SJCRH30 (cell line): Measurements from ENCODE around the gene CACNG4. TPM values are rescaled to one million over a fixed set of nuclear protein-coding genes. Genes with fewer than 3 reads are reported as not detected.

Experiments used
- DNase-seq, 2 experiments: peaks; one replicate each; pipeline ENCODE4 v3.0.0-alpha.2; 2015 to 2020
- H3K27ac ChIP-seq: fragments of 250-450 bp; sonication (Bioruptor Pico); 2 replicates; pipeline ENCODE4 v1.5.1; 2020; ENCODE audit warnings: mild to moderate bottlenecking, moderate library complexity
- H3K27me3 ChIP-seq: fragments of 250-450 bp; sonication (Bioruptor Pico); 2 replicates; pipeline ENCODE4 v1.5.1; 2020; ENCODE audit warnings: mild to moderate bottlenecking, moderate library complexity
- H3K36me3 ChIP-seq: fragments of 250-450 bp; sonication (Bioruptor Pico); 2 replicates; pipeline ENCODE4 v1.5.1; 2020; ENCODE audit warnings: mild to moderate bottlenecking, moderate library complexity
- H3K4me1 ChIP-seq: fragments of 250-450 bp; sonication (Bioruptor Pico); 2 replicates; pipeline ENCODE4 v1.5.1; 2020; ENCODE audit warnings: mild to moderate bottlenecking, moderate library complexity
- H3K4me3 ChIP-seq: fragments of 250-450 bp; sonication (Bioruptor Pico); 2 replicates; pipeline ENCODE4 v1.5.1; 2020; ENCODE audit warnings: mild to moderate bottlenecking, moderate library complexity
- H3K9me3 ChIP-seq: fragments of 250-450 bp; sonication (Bioruptor Pico); replicated peaks from 2 replicates; pipeline ENCODE4 v1.5.1; 2020; ENCODE audit warnings: mild to moderate bottlenecking, moderate library complexity
- total RNA-seq: library from RNA; depleted of rRNA; stranded (reverse); fragments of >200 nt; shearing (Covaris generic); gene quantifications from 2 replicates; pipeline ENCODE4 v1.2.3, GENCODE V29; 2014; rRNA removed

The CACNG4 gene
- total RNA-seq: 0.30 and 0.49 TPM in 2 replicates

- H3K27ac ChIP-seq: no peak within 1 kb of the TSS
- peaks cover 9% of the 10 kb centered on the region for H3K27me3 ChIP-seq
- DNase-seq: peak; percentile 35 to 37
- peak within 1 kb of the TSS; percentile 67 for H3K4me3 ChIP-seq
- H3K4me1 ChIP-seq: no peaks in the 10 kb centered on the region
- no peaks in the 10 kb centered on the region for H3K36me3 ChIP-seq
- no peaks in the 10 kb centered on the region for H3K9me3 ChIP-seq
Observed at GRCh38 chr17:66963909-66964771, at the start of gene CACNG4. Gene CACNG4, plus strand, starts transcription at chr17:66964707. Its CDS starts 205 bp downstream, at chr17:66964912.

- Histone ChIP-seq H3K36me3 (no peaks in the 10 kb centered on the region), H3K4me3 (no peak overlapping the region), H3K9me3 (no peaks in the 10 kb centered on the region), H3K4me1 (no peaks in the 10 kb centered on the region), H3K27me3 (no peaks in the 10 kb centered on the region), H3K27ac (no peak overlapping the region)
- DNase-seq: peak in 1 of 2 experiments; percentile 22
Observed at GRCh38 chr17:66915204-66915611, 49.3 kb upstream of the CACNG4 start.

GRCh38 chr17:66915792-66916191 is 48.7 kb upstream of the CACNG4 start:
- H3K4me1 ChIP-seq: no peaks in the 10 kb centered on the region
- H3K36me3 ChIP-seq: no peaks in the 10 kb centered on the region
- H3K27me3 ChIP-seq: no peaks in the 10 kb centered on the region
- H3K9me3 ChIP-seq: no peaks in the 10 kb centered on the region
- H3K4me3 ChIP-seq: no peak overlapping the region
- DNase-seq: no peak
- no peak overlapping the region for H3K27ac ChIP-seq

- Histone ChIP-seq H3K27me3 (no peaks in the 10 kb centered on the region), H3K27ac (no peak overlapping the region), H3K4me1 (no peaks in the 10 kb centered on the region), H3K9me3 (no peaks in the 10 kb centered on the region), H3K4me3 (no peak overlapping the region), H3K36me3 (no peaks in the 10 kb centered on the region)
- no peak for DNase-seq
Observed at GRCh38 chr17:66916946-66917345, 47.6 kb upstream of the CACNG4 start.

GRCh38 chr17:66918896-66919295 is 45.6 kb upstream of the CACNG4 start:
- Histone ChIP-seq H3K27ac (no peak overlapping the region), H3K4me1 (no peaks in the 10 kb centered on the region), H3K4me3 (no peak overlapping the region), H3K9me3 (no peaks in the 10 kb centered on the region), H3K36me3 (no peaks in the 10 kb centered on the region), H3K27me3 (no peaks in the 10 kb centered on the region)
- DNase-seq: no peak

- Histone ChIP-seq H3K27me3 (no peaks in the 10 kb centered on the region), H3K4me3 (no peak overlapping the region), H3K4me1 (no peaks in the 10 kb centered on the region), H3K27ac (no peak overlapping the region), H3K9me3 (no peaks in the 10 kb centered on the region), H3K36me3 (no peaks in the 10 kb centered on the region)
- no peak for DNase-seq
Observed at GRCh38 chr17:66920435-66920834, 44.1 kb upstream of the CACNG4 start.

- H3K27ac ChIP-seq: no peak overlapping the region
- DNase-seq: no peak
- H3K36me3 ChIP-seq: no peaks in the 10 kb centered on the region
- no peaks in the 10 kb centered on the region for H3K9me3 ChIP-seq
- H3K4me3 ChIP-seq: no peak overlapping the region
- H3K4me1 ChIP-seq: no peaks in the 10 kb centered on the region
- no peaks in the 10 kb centered on the region for H3K27me3 ChIP-seq
Observed at GRCh38 chr17:66920950-66921349, 43.6 kb upstream of the CACNG4 start.

- Histone ChIP-seq H3K4me1 (no peaks in the 10 kb centered on the region), H3K9me3 (no peaks in the 10 kb centered on the region), H3K4me3 (no peak overlapping the region), H3K36me3 (no peaks in the 10 kb centered on the region), H3K27ac (no peak overlapping the region), H3K27me3 (no peaks in the 10 kb centered on the region)
- no peak for DNase-seq
Observed at GRCh38 chr17:66923886-66924285, 40.6 kb upstream of the CACNG4 start.

GRCh38 chr17:66925811-66926500 is 38.6 kb upstream of the CACNG4 start:
- H3K4me3 ChIP-seq: no peak overlapping the region
- H3K36me3 ChIP-seq: no peaks in the 10 kb centered on the region
- DNase-seq: no peak

GRCh38 chr17:66928949-66929348 is 35.6 kb upstream of the CACNG4 start:
- Histone ChIP-seq H3K27me3 (no peaks in the 10 kb centered on the region), H3K4me3 (no peak overlapping the region), H3K4me1 (no peaks in the 10 kb centered on the region), H3K27ac (no peak overlapping the region), H3K36me3 (no peaks in the 10 kb centered on the region), H3K9me3 (no peaks in the 10 kb centered on the region)
- no peak for DNase-seq

More at GRCh38 chr17:66925811-66926500, 38.6 kb upstream of the CACNG4 start:
- H3K27ac ChIP-seq: no peak overlapping the region
- H3K4me1 ChIP-seq: no peaks in the 10 kb centered on the region
- H3K27me3 ChIP-seq: no peaks in the 10 kb centered on the region
- H3K9me3 ChIP-seq: no peaks in the 10 kb centered on the region

- Histone ChIP-seq H3K36me3 (no peaks in the 10 kb centered on the region), H3K27me3 (no peaks in the 10 kb centered on the region), H3K4me3 (no peak overlapping the region), H3K9me3 (no peaks in the 10 kb centered on the region), H3K27ac (no peak overlapping the region), H3K4me1 (no peaks in the 10 kb centered on the region)
- DNase-seq: peak; percentile 36 to 59
Observed at GRCh38 chr17:66929591-66929990, 34.9 kb upstream of the CACNG4 start.

GRCh38 chr17:66930933-66931332 is 33.6 kb upstream of the CACNG4 start:
- H3K27ac ChIP-seq: no peak overlapping the region
- no peak for DNase-seq
- no peaks in the 10 kb centered on the region for H3K27me3 ChIP-seq
- H3K4me3 ChIP-seq: no peak overlapping the region
- no peaks in the 10 kb centered on the region for H3K36me3 ChIP-seq
- 0 out of 2 replicates have a peak, but pooled peaks cover 3% of the 10 kb centered on the region for H3K9me3 ChIP-seq
- no peaks in the 10 kb centered on the region for H3K4me1 ChIP-seq

- no peak overlapping the region for H3K4me3 ChIP-seq
- no peak overlapping the region for H3K27ac ChIP-seq
- H3K27me3 ChIP-seq: no peaks in the 10 kb centered on the region
- DNase-seq: no peak
- H3K36me3 ChIP-seq: no peaks in the 10 kb centered on the region
- 0 out of 2 replicates have a peak, but pooled peaks cover 3% of the 10 kb centered on the region for H3K9me3 ChIP-seq
- H3K4me1 ChIP-seq: no peaks in the 10 kb centered on the region
Observed at GRCh38 chr17:66932311-66932710, 32.2 kb upstream of the CACNG4 start.

- H3K27ac ChIP-seq: no peak overlapping the region
- no peaks in the 10 kb centered on the region for H3K36me3 ChIP-seq
- H3K4me1 ChIP-seq: no peaks in the 10 kb centered on the region
- no peak overlapping the region for H3K4me3 ChIP-seq
- DNase-seq: no peak
- H3K27me3 ChIP-seq: no peaks in the 10 kb centered on the region
- H3K9me3 ChIP-seq: 0 out of 2 replicates have a peak, but pooled peaks cover 3% of the 10 kb centered on the region
Observed at GRCh38 chr17:66934040-66934439, 30.5 kb upstream of the CACNG4 start.

GRCh38 chr17:66935717-66936116 is 28.8 kb upstream of the CACNG4 start:
- no peaks in the 10 kb centered on the region for H3K36me3 ChIP-seq
- H3K4me3 ChIP-seq: no peak overlapping the region
- H3K4me1 ChIP-seq: no peaks in the 10 kb centered on the region
- H3K9me3 ChIP-seq: 0 out of 2 replicates have a peak, but pooled peaks cover 3% of the 10 kb centered on the region
- no peak overlapping the region for H3K27ac ChIP-seq
- no peak for DNase-seq
- H3K27me3 ChIP-seq: no peaks in the 10 kb centered on the region
